SJSA1 (cell line): ENCODE data around the gene BCOR. TPM values are rescaled to one million over a fixed set of nuclear protein-coding genes. Genes with fewer than 3 reads are reported as not detected.

Source experiments
- DNase-seq, 2 experiments: peaks; one replicate each; pipeline ENCODE4 v3.0.0-alpha.2; 2015 to 2020; ENCODE audit warnings: low spot score in 2 of 2, low read depth in 1 of 2
- H3K27ac ChIP-seq: fragments of 250-450 bp; sonication (Bioruptor Pico); 2 replicates; pipeline ENCODE4 v1.5.1; 2020; ENCODE audit warnings: mild to moderate bottlenecking, moderate library complexity
- H3K27me3 ChIP-seq: fragments of 250-450 bp; sonication (Bioruptor Pico); replicated peaks from 2 replicates; pipeline ENCODE4 v1.5.1; 2020; ENCODE audit warnings: mild to moderate bottlenecking, moderate library complexity
- H3K36me3 ChIP-seq: fragments of 250-450 bp; sonication (Bioruptor Pico); 2 replicates; pipeline ENCODE4 v1.5.1; 2020; ENCODE audit warnings: mild to moderate bottlenecking
- H3K4me1 ChIP-seq: fragments of 250-450 bp; sonication (Bioruptor Pico); replicated peaks from 2 replicates; pipeline ENCODE4 v1.6.1; 2021; ENCODE audit warnings: mild to moderate bottlenecking
- H3K4me3 ChIP-seq: fragments of 250-450 bp; sonication (Bioruptor Pico); 2 replicates; pipeline ENCODE4 v1.5.1; 2020; ENCODE audit warnings: mild to moderate bottlenecking
- H3K9me3 ChIP-seq: fragments of 250-450 bp; sonication (Bioruptor Pico); replicated peaks from 2 replicates; pipeline ENCODE4 v1.5.1; 2020; ENCODE audit warnings: mild to moderate bottlenecking
- total RNA-seq: library from RNA; depleted of rRNA; stranded (reverse); fragments of >200 nt; shearing (Covaris generic); gene quantifications from 2 replicates; pipeline ENCODE4 v1.2.3, GENCODE V29; 2014

Gene BCOR
- total RNA-seq, 1 experiment from 2014 or later, result 37.2 TPM

DNA sequence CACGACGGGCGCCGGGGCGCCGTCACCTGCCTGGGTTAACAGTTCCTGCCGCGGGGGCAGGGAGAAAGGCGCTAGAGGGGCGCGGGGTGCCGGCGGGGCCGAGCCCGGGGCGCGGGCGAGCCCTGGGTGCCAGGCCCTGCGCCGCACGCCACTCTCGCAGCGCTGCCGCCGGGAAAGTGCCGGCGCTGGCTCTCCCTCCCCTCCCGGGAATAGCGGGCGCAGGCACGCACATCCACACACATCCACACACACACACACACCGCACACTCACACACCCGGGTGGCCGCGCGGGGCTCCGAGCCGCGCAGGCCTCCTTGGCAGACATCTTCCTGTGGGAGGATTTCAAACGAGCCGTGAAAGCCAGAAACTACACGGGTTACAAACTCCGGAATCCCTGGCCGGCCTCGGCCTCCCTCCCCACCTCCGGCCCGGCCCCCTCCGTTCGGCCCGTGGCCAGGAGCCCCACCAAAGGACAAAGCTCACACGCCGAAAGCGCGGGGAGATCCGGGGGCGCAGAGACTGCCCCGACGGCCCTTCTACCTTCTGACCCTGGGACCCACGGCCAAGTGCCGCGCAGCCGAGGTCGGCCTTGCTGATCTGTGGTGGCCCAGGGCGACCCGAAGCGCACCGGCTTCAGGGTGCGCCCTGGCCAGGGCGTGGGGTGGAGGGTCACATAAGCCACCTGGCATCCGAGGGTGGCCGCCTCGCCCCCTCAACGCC lies 92.3 kb downstream of the BCOR start:
- Histone ChIP-seq H3K36me3 (no peaks in the 10 kb centered on the region), H3K27me3 (no peaks in the 10 kb centered on the region), H3K9me3 (no peaks in the 10 kb centered on the region), H3K4me3 (no peak overlapping the region), H3K27ac (no peak overlapping the region), H3K4me1 (no peaks in the 10 kb centered on the region)
- DNase-seq, result no peak

GRCh38 chrX:40004921-40005291 lies 92.9 kb downstream of the BCOR start:
- Histone ChIP-seq H3K27me3 (no peaks in the 10 kb centered on the region), H3K36me3 (no peaks in the 10 kb centered on the region), H3K4me1 (no peaks in the 10 kb centered on the region), H3K9me3 (no peaks in the 10 kb centered on the region), H3K4me3 (no peak overlapping the region), H3K27ac (no peak overlapping the region)
- no peak for DNase-seq

DNA sequence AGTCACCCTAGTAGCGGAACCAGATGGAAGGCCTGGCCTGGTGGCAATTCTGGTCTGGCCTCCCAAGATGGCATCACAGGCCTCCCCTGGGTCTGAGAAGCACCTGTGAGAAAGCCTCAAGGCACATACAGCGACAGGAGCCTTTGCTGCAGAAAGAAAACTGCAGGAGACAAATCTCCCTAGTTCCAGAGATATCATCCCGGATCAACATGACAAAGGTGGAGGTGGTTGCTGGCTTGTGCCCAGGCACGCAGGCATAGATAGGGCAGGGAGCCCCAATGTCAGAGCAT lies 93.6 kb downstream of the BCOR start:
- H3K27me3 ChIP-seq, result no peaks in the 10 kb centered on the region
- DNase-seq, result no peak
- no peak overlapping the region for H3K27ac ChIP-seq
- no peaks in the 10 kb centered on the region for H3K9me3 ChIP-seq
- H3K36me3 ChIP-seq, result no peaks in the 10 kb centered on the region
- H3K4me1 ChIP-seq, result no peaks in the 10 kb centered on the region
- no peak overlapping the region for H3K4me3 ChIP-seq

DNA sequence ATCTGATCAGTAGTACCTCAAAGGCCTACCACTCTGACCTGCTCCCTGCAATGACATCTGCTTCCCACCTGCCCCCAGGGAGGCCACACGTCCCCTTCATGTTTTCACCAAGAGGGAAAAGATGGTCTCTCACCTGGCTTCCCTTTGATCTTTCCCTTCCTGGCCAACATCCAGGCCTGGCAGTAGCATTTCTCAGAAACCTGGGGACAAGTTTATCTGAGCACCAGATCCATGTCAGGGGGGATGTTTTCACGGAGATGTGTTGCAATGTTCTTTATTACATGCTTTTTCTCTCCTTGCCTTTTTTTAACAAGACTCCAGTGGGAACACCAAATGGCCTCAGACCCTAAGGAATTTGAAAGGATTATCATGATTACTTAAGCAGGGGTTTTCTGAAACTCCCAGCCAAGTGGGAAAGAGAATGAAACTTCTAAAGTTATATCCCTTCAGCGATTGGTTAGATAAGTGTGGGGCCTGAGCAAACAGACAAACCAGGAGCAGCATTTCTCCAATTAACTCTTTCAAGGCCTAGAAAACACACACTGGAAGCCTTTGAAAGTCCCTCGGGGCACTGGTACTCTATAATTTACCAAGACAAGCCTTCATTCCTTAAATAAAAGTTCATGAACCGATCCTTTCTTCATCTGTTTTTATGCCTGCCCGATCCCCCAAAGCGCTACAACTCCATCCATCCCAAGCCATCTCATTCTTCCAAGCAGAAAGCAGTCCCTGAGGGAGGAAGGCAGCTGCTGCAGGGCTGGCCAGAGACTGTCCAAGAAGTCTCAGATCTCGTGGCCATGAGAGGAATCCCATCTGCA lies 94.1 kb downstream of the BCOR start:
- Histone ChIP-seq H3K27ac (no peak overlapping the region), H3K4me1 (no peaks in the 10 kb centered on the region), H3K4me3 (no peak overlapping the region), H3K27me3 (no peaks in the 10 kb centered on the region), H3K9me3 (no peaks in the 10 kb centered on the region), H3K36me3 (no peaks in the 10 kb centered on the region)
- DNase-seq, result no peak

DNA sequence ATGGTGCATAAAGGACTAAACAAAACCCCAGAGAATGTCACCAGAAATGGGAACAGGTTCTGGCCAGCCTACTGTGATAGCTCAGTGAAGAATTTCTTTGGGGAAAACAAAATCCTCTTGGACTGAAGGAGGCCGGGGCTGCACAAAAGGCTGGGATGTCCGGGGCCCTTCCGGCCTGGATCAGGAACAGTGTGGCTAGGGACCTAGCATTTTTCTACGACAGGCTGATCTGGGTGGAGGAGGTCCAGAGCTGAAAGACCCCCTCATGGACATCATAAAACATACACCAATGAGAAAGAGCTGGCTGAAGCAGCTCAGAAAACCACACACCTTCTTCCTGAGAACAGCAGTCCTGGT lies 94.7 kb downstream of the BCOR start:
- H3K27ac ChIP-seq, result no peak overlapping the region
- H3K4me3 ChIP-seq, result no peak overlapping the region
- H3K36me3 ChIP-seq, result no peaks in the 10 kb centered on the region
- no peaks in the 10 kb centered on the region for H3K4me1 ChIP-seq
- H3K27me3 ChIP-seq, result no peaks in the 10 kb centered on the region
- no peak for DNase-seq
- no peaks in the 10 kb centered on the region for H3K9me3 ChIP-seq
